Activated T-cell treated with anti-CD3 and anti-CD28 coated beads, Interleukin-2, amount 50 U/mL, for 4 hours (primary cell): Measurements from ENCODE around the gene MEN1. TPM values are rescaled to one million over a fixed set of nuclear protein-coding genes. Genes with fewer than 3 reads are reported as not detected.

Source experiments
- ATAC-seq, 2 donors: fragments of 200-7000 bp; cut with Tn5 transposase; one replicate each; pipeline ENCODE4 v1.10.0; 2021
- DNase-seq: peaks from one replicate; pipeline ENCODE4 v3.0.0-alpha.2; 2020
- H3K27me3 Mint-ChIP-seq: one replicate; pipeline ENCODE4 v1.8.0; 2021; ENCODE audit warnings: low read depth, mixed read lengths
- H3K36me3 Mint-ChIP-seq: one replicate; pipeline ENCODE4 v1.8.0; 2022; ENCODE audit warnings: mixed read lengths; ENCODE audit not compliant: insufficient read depth
- H3K4me1 Mint-ChIP-seq: one replicate; pipeline ENCODE4 v1.8.0; 2021; ENCODE audit warnings: low read depth, mixed read lengths
- H3K4me3 Mint-ChIP-seq: one replicate; pipeline ENCODE4 v1.8.0; 2021; ENCODE audit warnings: mild to moderate bottlenecking, moderate library complexity, mixed read lengths
- H3K9me3 Mint-ChIP-seq: one replicate; pipeline ENCODE4 v1.8.0; 2021; ENCODE audit warnings: mixed read lengths
- total RNA-seq, 3 donors: library from RNA; stranded (reverse); gene quantifications; one replicate each; pipeline ENCODE4 v1.2.1, GENCODE V29; 2021

The MEN1 gene
- total RNA-seq, 3 donors from 2014 or later = 50.7 to 61.2 (median 53.6) TPM

DNA sequence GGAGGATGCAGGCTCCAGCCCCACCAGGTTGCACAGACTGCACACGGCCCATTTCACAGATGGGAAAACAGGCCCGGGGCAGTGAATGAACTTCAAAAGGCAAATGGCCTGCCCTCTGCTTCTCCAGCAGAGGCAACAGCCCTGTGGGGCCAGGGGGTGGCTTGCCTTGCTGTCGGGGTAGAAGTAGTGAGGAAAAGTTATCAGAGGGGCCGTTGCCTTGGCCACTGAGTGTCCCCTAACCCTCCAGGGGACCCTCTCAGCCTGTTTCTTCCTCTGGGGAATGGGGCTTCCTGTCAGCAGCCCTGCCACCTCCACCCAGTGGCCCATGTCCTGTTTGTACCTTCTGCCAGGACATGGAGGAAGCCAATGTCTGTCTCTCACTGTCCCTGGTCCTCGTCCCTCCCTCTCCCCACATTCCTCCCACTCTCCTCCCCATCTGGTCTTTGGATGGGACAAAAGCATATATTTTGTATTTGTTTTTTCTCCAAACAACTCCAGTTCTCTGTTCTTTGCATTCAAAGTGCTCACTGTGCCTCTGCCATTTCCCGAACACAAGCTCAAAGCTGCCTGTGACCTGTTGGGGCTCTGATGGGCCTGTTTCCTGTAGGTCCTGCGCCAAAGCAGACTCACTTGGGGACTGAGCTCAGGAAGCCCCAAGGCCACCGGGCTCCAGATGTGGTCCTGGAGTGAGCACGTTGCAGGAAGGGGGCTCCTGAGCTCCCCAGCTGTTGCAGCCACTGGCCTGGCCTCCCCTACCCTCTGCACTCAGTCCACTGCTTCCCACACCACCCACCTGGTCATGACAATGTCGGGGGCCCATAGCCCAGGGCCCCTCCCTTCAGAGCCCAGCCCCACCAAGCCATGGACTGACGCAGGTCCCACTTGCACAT, 16.8 kb downstream of the MEN1 start:
- no peak for ATAC-seq
- H3K4me3 Mint-ChIP-seq = no peak overlapping the region
- H3K36me3 Mint-ChIP-seq = peaks cover 4% of the 10 kb centered on the region
- H3K4me1 Mint-ChIP-seq = peaks cover 26% of the 10 kb centered on the region
- DNase-seq = no peak
- no peaks in the 10 kb centered on the region for H3K27me3 Mint-ChIP-seq
- H3K9me3 Mint-ChIP-seq = no peaks in the 10 kb centered on the region

DNA sequence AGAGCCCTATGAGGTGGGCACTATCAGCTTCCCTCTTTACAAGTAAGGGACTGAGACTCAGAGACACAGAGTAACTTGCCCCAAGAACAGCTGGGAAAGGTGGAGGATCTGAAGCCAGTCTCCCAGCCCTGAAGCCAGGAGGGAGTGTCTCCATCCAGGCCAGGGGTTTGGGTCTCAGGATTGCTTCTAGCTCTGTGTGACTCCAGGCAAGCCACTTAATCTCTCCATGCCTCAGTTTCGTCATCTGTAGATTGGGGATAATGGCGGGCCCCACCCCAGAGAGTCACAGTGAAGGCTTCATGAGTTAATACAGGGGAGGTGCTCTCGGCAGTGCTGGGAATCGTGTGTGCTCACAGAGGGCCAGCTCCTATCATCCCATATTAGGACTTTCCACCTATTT, 17.9 kb downstream of the MEN1 start:
- ATAC-seq = no peak
- no peak for DNase-seq
- H3K4me1 Mint-ChIP-seq = peaks cover 26% of the 10 kb centered on the region
- no peaks in the 10 kb centered on the region for H3K9me3 Mint-ChIP-seq
- H3K27me3 Mint-ChIP-seq = no peaks in the 10 kb centered on the region
- H3K36me3 Mint-ChIP-seq = peaks cover 4% of the 10 kb centered on the region
- no peak overlapping the region for H3K4me3 Mint-ChIP-seq

DNA sequence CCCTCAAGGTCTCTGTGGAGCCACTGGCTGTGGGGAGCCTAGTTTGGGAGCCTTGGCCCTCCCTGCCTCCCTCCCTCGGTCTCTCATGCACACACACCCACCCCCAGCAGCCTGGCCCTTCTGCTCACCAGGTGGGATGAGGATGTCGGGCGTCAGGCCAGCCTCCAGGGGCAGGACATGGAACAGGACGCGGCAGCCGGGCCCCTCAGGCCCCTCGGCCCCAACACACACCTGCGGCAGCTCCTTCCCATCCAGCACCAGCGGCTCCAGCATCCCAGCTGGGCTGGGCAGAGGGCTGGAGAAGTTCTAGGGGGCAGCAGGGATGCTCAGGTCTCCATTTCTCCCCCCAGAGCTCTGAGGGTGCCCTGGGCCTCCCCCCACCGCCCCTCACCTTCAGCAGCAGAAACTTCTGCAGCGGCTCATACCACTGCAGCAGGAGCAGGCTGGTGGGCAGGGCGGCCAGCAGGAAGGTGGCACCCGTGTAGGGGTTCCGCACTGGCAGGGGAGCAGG, 18.5 kb downstream of the MEN1 start:
- Mint-ChIP-seq H3K27me3 (no peaks in the 10 kb centered on the region), H3K4me3 (no peak overlapping the region), H3K36me3 (peaks cover 4% of the 10 kb centered on the region), H3K4me1 (peaks cover 26% of the 10 kb centered on the region), H3K9me3 (no peaks in the 10 kb centered on the region)
- DNase-seq = no peak
- no peak for ATAC-seq

DNA sequence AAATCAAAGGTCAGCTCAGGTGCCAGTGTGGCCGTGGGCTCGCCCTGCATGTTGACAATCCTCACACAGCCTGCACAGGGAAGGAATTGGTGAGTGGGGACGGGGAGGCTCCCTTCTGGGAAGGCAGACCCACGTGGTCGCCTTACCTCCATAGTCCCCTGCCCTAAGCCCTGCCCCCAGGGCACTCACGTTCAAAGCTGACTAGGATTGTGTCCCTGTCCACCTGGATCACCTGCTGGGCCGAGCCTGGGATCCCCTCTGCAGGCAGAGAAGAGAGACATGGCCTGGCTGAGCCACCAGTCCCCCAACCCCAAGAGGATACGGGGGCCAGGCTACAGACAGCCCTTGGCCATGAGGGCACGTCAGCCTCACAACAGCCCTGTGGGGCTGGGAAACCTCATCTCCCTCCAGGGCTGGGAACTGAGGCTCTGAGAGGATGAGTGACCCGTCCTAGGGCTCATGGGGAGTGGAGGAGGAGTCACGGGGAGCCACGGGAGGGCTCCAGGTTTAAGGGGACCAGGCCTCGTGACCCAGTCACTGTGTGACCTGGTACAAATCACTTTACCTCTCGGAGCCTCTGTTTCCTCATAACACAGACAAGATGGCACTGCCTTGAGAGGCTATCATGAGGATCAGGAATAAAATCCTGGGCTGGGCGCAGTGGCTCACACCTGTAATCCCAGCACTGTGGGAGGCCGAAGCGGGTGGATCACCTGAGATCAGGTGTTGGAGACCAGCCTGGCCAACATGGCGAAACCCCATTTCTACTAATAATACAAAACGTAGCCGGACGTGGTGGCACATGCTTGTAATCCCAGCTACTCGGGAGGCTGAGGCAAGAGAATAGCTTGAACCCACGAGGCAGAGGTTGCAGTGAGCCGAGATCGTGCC, 19.9 kb downstream of the MEN1 start:
- H3K9me3 Mint-ChIP-seq = no peaks in the 10 kb centered on the region
- ATAC-seq (no peak), DNase-seq (no peak)
- no peaks in the 10 kb centered on the region for H3K27me3 Mint-ChIP-seq
- peaks cover 23% of the 10 kb centered on the region for H3K4me1 Mint-ChIP-seq
- peaks cover 4% of the 10 kb centered on the region for H3K36me3 Mint-ChIP-seq
- no peak overlapping the region for H3K4me3 Mint-ChIP-seq

DNA sequence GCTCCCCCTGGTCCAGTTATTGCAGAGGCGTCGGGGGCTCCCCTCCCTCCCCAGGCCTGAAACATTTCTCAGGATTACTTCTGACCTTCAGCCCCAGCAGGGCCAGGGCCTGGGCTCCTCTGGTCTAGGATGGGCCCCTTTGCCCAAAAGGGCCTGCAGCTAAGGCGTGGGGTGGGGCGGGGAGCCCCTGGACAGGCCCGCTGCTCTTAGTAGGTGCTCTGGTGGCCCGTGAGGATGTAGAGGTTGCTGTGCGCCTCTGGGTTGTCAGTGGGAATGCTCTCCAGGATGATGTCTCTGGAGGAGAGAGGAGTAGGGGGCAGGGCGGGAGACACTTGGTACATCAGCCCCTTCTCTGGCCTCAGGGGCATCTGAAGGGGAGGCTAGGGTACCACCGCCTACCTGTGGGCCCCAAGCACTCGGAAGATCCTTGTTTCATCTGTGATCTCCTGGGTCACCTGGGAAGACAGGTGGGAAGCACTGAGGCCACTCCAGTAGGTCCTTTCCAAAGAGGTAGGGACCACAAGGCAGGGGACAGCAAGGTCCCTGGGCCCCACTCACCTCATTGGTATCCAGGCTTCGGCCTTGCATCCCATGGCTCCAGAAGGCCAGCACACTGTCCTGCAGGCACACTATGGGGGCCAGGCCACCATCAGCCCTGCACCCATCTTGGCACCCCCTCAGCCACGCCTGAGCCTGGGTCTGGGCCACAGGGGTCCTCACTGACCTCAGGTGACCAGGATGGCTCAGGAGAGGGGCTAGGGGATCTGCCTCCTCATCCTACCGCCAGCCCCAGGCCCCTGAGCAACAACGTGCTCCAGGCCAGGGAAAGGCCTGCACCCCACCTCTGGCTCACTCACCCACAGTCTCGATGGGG, 20.8 kb downstream of the MEN1 start:
- ATAC-seq (no peak), DNase-seq (no peak)
- peaks cover 20% of the 10 kb centered on the region for H3K4me1 Mint-ChIP-seq
- H3K9me3 Mint-ChIP-seq = no peaks in the 10 kb centered on the region
- H3K36me3 Mint-ChIP-seq = peaks cover 4% of the 10 kb centered on the region
- no peak overlapping the region for H3K4me3 Mint-ChIP-seq
- H3K27me3 Mint-ChIP-seq = no peaks in the 10 kb centered on the region

DNA sequence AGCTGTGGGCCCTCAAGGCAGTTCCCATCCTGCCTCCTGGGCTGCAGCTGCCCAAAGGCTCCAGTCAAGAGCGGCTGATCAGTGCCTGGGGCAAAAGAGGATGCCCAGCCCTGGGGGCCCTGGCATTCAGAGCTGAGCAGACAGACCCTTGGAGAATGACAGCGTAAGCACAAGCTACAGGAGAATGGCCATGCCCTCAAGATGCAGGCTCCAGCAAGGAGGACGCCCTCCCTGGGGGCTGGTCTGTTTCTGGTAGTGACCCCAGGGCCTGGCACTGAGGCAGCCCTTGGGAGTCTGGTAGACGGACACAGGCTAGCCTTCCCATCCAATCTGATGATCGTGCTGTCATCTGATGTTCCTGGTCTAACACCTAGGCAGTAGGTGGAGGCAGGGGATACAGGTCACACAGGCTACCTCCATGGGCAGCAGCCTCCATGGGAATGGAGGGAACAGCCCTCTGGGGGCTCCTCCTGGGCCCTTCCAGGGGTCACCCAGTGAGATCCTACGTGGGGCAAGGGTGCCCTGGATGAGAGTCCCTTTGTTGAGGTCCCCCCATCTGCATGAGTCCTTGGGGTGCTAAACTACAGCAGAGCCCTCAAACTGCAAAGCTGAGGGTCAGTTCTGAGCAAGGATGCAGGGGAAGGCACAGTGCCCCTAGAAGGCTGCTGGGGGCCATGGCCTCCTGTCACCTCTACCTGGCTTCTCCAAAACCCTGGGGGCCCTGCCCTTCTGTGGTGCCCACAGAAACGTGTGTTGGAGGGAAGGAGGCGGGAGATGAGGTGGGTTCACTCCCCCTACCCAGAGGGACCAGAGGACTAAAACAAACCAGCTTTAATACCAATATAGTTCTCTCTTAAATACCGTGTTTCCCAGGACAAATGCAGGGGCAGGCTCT, 21.8 kb downstream of the MEN1 start:
- no peak for ATAC-seq
- Mint-ChIP-seq H3K4me1 (peaks cover 11% of the 10 kb centered on the region), H3K9me3 (no peaks in the 10 kb centered on the region), H3K36me3 (peaks cover 4% of the 10 kb centered on the region), H3K27me3 (no peaks in the 10 kb centered on the region), H3K4me3 (no peak overlapping the region)
- DNase-seq = no peak

DNA sequence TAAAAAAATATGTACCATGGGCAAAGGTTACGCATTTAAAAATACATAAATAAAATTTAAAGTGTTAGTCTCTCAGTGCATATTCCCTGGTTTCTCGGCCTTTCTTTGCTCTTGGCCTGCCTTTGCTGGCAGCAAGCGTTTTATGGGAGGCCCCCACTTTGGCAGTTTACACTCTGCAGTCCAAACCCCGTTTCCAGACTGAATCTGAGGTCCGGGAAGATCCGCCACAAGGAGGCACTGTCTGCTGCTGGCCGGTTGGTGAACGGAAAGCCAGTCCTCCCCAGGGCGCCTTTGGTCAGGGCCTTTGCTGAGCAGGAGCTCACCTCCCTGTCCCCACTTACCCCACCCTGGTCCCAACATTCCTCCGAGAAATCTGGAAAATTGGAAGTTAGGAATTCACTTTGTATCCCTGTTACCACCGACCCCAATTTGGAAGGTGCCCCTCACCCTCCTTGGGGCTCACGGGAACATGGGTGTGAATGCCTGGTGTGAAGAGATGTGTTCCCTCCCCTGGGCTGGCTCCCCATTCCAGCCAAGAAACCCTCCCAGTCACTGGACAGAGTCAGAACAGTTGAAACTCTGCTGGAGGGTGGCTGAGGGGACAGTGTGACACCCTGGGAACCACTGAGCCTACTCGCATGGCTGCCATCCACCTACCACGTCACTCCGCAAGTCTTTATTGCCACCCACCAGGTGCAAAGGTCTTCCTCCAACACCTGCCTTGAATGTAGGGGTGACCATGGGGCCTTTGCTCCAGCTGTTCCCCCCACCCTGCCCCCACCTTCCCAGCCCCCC, 22.6 kb downstream of the MEN1 start:
- no peaks in the 10 kb centered on the region for H3K27me3 Mint-ChIP-seq
- peaks cover 4% of the 10 kb centered on the region for H3K4me1 Mint-ChIP-seq
- H3K36me3 Mint-ChIP-seq = peaks cover 4% of the 10 kb centered on the region
- ATAC-seq (peak; percentile 79), DNase-seq (peak; percentile 55)
- no peaks in the 10 kb centered on the region for H3K9me3 Mint-ChIP-seq
- no peak overlapping the region for H3K4me3 Mint-ChIP-seq

DNA sequence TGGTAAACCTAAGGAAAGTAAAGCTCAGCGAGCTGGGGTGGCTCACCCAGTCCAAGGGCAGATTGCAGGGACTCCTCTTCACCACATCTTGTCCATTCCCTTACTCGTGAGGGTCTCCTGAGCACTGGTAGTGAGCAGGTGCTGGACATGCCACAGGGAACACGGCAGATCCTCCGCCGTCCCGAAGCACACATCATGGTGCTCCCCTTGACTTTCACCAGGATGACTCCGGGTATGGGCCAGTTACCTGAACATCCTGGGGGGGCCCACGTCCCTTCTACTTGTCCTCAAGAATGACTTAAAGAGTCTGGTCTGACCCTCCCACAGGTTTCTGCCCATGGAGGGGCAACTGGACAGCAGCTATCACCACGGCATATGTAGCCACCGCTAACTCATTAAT, 24.0 kb downstream of the MEN1 start:
- Mint-ChIP-seq H3K4me1 (peaks cover 5% of the 10 kb centered on the region), H3K9me3 (no peaks in the 10 kb centered on the region), H3K36me3 (peaks cover 4% of the 10 kb centered on the region), H3K27me3 (no peaks in the 10 kb centered on the region), H3K4me3 (no peak overlapping the region)
- no peak for ATAC-seq
- DNase-seq = no peak

DNA sequence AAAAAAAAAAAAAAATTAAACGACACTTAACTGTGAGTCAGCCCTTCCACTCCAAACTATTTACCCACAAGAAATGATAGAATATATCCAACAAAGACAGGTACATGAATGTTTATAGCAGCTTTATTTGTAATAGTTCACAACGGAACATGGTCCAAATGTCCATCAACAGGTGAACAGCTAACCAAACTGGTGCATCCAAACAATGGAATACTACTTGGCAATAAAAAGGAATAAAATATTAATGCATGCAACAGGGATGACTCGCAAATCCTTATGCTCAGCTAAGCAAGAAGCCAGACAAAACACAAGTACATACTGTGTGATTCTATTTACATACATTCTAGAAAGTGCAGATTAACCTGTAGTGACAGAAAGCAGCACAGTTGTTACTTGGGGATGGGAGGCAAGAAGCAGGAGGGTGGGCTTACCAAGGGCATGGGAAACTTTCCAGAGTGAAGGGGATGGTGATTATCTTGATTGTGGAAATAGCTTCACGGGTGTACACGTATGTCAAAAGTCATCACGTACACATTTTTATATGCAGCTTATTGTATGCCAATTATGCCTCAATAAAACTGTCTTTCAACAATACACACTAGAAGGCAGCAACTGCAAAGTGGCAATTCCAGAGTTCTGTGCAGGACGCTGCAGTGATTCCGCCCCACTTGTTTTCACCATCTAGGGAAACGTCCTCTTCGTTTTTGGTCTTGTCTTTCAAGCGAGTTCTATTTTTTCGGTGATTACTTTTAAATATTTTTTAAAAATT, 25.4 kb downstream of the MEN1 start:
- ATAC-seq (no peak), DNase-seq (no peak)
- no peaks in the 10 kb centered on the region for H3K27me3 Mint-ChIP-seq
- H3K36me3 Mint-ChIP-seq = peaks cover under 1% of the 10 kb centered on the region
- H3K9me3 Mint-ChIP-seq = no peaks in the 10 kb centered on the region
- peaks cover 15% of the 10 kb centered on the region for H3K4me1 Mint-ChIP-seq
- H3K4me3 Mint-ChIP-seq = no peak overlapping the region

DNA sequence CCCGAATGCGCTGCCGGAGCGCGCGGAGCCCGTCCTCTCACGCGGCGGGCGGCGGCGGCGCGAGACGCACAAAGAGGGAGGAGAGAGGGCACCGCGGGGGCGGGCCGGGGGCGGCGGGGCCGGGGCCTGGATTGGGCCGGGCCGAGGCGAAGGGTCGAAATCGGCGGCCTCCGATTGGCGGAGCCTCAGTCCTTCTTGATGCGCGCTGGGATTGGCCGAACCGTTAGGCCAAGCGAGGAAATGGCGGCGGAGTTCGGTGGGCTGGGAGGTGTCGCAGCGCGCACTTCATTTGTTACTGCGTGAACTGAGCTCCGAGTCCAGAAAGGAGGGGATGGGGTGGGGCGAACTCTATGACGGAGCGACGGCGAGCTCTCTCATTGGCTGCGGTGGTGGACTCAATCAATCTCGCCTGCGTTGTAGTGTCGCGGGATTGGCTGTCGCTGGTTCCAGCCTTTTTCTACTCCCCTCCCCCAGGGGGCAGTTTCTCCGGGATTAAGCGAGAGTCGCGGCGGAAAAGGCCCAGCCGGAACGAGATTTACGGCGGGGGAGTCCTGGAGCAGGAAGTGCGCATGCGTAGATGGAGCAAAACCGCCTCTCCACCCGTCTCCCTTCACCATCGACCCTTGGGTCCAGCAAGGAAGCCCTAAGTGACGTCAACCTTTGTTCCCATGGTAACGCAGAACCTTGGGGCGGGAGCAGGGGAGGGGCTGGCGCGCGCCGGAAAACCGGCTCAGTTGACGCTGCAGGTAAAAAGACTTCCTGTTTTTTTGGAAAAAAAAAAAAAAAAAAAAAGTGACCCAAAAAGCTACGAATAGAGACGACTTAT, 31.7 kb downstream of the MEN1 start, which contains the start of gene SF1:
Gene SF1 (minus strand): TSS at position 70 of the 826 bp plus-strand sequence. CDS start 150 bp downstream, outside the sequence.
- H3K27me3 Mint-ChIP-seq = no peaks in the 10 kb centered on the region
- no peaks in the 10 kb centered on the region for H3K9me3 Mint-ChIP-seq
- H3K4me1 Mint-ChIP-seq = peaks cover 56% of the 10 kb centered on the region
- ATAC-seq = peak; percentile 86 to 89
- peaks cover 36% of the 10 kb centered on the region for H3K36me3 Mint-ChIP-seq
- H3K4me3 Mint-ChIP-seq = peak within 1 kb of the TSS; percentile 96
- peak; percentile 98 for DNase-seq

DNA sequence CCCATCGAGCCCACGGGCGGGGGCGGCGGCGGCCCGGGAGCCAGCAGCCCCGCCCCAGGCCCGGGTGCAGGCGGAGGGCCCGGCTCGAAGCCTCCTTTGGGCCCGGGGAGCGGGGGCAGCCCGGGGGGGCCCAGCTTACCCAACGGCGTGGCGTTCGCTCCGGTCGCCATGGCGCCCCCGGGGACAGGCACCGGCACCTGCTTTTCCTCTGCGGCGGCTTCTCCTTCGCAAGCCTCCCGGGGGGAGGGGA, 32.2 kb downstream of the MEN1 start:
- Mint-ChIP-seq H3K36me3 (peaks cover 42% of the 10 kb centered on the region), H3K27me3 (no peaks in the 10 kb centered on the region), H3K9me3 (no peaks in the 10 kb centered on the region), H3K4me3 (peak overlapping the region; percentile 91), H3K4me1 (peaks cover 61% of the 10 kb centered on the region)
- ATAC-seq (peak in 1 of 2 donors; percentile 9), DNase-seq (no peak)
